WI38 (cell line): ENCODE measurements around the gene CNTN5.

Experiments
- H3K4me3 ChIP-seq: 2 replicates; pipeline ENCODE4 v1.5.1; 2011; ENCODE audit warnings: low read depth, mild to moderate bottlenecking, control low read depth, low read length
- TF ChIP-seq, protein P1 (sequence below): IDR thresholded peaks from 2 replicates; pipeline ENCODE4 v1.5.1; 2012; ENCODE audit warnings: low read depth, mild to moderate bottlenecking, control low read depth, low read length

The CNTN5 gene

DNA sequence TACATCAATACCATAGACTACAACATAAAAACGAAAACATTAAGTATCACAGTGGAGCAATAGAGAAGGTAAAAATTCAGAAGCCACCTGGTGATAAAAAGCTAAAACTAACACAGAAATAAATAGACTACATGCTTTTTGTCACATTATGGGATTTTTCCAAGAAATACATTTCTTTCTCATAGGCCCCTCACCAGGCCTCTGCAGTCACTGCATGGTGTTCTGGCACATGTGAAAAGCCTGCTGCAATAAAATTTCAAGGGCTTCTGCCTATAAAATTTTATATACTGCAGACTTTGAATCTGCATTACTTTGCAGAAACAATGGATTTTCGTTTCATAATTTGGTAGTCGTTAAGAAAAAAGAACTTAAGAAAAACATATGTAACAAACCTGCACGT, 655.5 kb downstream of the CNTN5 start:
- no peak overlapping the region for H3K4me3 ChIP-seq
- TF ChIP-seq, protein P1, sequence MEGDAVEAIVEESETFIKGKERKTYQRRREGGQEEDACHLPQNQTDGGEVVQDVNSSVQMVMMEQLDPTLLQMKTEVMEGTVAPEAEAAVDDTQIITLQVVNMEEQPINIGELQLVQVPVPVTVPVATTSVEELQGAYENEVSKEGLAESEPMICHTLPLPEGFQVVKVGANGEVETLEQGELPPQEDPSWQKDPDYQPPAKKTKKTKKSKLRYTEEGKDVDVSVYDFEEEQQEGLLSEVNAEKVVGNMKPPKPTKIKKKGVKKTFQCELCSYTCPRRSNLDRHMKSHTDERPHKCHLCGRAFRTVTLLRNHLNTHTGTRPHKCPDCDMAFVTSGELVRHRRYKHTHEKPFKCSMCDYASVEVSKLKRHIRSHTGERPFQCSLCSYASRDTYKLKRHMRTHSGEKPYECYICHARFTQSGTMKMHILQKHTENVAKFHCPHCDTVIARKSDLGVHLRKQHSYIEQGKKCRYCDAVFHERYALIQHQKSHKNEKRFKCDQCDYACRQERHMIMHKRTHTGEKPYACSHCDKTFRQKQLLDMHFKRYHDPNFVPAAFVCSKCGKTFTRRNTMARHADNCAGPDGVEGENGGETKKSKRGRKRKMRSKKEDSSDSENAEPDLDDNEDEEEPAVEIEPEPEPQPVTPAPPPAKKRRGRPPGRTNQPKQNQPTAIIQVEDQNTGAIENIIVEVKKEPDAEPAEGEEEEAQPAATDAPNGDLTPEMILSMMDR = no peak

DNA sequence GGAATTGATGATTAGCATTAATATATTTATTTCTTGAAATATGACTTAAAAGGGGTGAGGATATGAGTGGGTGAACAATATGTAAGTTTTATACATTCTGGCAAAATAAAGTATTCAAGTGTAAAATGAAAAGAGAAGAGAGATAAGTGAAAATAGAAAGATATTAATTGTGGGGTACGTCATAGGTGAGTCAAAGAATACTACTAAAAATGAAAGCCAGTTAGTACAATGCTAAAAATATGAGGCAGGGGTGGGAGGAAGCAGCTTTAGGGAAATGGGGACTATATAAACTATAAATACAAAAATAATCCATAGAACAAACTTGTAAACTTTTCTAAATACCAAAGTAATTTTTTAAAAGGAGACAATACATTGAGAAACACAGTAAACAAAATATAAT, 661.4 kb downstream of the CNTN5 start:
- TF ChIP-seq, protein P1 = no peak
- H3K4me3 ChIP-seq = no peak overlapping the region

DNA sequence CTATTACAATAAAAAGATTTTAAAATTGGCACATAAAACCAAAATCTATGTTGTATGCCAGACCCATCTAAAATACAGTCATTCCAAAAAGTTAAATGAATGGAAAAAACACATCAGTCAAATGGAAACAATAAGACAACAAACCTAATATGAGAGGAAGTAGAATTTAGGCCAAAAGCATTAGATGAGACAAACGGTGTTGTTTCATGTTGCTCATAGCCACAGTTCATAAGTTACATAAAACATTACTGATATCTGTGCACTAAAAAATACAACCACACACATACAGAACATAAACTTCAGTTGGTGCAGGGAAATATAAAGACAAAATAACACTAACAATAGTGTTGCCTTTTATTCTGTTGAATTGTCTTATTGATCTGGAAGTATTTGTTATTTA, 661.9 kb downstream of the CNTN5 start:
- H3K4me3 ChIP-seq = no peak overlapping the region
- TF ChIP-seq, protein P1 = no peak

DNA sequence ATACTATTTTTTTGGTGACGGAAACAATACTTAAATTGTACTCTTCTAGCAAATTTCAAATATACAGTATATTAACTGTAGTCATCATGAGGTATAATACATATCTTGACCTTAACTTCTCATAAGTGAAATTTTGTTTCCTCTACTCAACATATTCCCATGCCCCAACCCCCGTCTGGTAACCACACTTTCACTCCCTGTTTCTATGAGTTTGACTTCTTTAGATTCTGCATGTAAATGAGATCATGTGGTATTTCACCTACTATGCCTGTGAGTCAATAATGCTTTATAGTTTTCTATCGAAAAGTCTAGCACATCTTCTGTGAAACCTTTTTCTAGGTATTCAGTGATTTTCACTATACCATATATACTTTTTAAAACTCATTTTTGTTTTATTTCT, 663.2 kb downstream of the CNTN5 start:
- H3K4me3 ChIP-seq = no peak overlapping the region
- TF ChIP-seq, protein P1 = no peak

DNA sequence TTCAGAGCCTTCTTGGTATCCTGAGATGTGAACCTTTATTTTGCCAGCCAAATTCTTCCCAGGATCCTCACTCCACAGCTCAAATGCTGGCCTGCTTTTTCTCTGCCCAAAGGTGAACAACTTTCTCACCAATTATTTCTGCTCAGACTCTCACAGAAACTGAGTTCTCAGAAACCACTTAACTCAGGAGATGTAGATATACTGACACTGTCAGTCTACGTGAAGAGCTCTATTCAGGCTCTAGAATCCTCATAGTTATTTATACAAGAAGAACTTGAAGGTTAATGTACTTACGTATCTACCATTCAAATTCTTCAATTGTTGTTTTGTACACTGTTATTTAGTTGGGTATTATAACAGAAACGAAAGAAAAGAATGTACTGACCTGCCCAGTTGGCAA, 666.1 kb downstream of the CNTN5 start:
- TF ChIP-seq, protein P1 = no peak
- H3K4me3 ChIP-seq = no peak overlapping the region

DNA sequence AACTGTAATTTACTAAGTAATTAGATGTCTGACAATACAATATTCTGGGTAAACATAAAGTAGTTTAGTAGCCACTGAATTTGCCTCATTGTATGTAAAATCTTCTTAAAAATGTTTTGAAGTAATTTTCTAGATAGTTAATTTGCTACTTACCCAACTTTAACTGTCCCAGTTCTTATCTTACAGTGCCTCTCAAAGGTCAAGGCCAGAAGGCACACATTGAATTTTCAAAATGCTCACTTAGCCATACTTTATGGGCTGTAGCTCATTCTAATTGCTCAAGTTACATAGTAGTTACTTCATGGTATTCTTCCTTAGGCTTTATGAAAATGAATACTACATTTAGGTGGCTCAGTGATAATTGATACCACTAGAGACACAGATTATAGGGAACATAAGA, 666.6 kb downstream of the CNTN5 start:
- no peak overlapping the region for H3K4me3 ChIP-seq
- TF ChIP-seq, protein P1 = no peak

DNA sequence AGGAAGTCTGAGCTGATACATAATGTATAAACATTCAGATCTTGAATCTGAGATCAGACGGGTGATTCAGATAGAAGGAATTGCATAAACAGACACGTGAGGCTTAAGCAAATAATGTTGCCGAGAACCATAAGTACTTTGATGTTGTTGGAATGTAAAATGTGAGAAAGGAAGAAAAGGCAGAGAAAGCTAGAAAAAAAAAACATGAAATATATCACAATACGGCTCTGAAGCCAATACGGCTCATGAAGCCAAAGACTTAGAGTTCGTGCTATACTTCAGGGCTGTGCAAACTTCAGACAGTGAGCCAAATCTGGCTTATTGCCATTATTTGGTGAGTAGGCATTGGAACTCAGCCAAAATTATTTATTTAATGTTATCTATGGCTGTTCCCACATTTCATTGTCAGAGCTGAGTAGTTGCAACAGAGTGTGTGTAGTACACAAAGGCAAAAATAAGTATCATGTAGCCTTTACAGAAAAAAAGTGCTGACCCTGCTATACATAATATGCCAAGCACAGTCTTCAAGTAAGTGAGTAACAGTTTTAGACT, 673.3 kb downstream of the CNTN5 start:
- peak overlapping the region; percentile 25 for H3K4me3 ChIP-seq
- TF ChIP-seq, protein P1 = no peak
